Measurements from ENCODE around the gene TOX4.

Gene TOX4

DNA sequence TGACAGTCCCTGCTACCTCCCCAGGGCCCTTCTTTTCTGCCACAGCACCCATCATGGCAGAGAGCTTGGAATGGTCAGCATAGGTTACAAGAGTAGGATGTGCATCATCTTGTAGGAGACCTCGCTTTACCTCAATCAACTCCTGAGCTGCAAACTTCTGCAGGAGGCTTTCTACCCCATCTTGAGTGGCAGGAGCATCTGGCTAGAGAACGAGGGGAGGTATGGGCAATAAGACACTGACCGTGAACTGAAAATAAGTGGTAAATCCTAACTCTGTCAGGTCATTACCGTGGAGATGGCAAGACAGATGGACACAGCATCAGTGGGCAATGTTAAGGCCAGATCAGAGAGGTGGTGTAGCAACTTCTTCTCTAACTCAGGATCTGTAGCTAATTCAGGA lies 26.4 kb downstream of the TOX4 start:
- TF ChIP-seq, protein P1, sequence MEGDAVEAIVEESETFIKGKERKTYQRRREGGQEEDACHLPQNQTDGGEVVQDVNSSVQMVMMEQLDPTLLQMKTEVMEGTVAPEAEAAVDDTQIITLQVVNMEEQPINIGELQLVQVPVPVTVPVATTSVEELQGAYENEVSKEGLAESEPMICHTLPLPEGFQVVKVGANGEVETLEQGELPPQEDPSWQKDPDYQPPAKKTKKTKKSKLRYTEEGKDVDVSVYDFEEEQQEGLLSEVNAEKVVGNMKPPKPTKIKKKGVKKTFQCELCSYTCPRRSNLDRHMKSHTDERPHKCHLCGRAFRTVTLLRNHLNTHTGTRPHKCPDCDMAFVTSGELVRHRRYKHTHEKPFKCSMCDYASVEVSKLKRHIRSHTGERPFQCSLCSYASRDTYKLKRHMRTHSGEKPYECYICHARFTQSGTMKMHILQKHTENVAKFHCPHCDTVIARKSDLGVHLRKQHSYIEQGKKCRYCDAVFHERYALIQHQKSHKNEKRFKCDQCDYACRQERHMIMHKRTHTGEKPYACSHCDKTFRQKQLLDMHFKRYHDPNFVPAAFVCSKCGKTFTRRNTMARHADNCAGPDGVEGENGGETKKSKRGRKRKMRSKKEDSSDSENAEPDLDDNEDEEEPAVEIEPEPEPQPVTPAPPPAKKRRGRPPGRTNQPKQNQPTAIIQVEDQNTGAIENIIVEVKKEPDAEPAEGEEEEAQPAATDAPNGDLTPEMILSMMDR (IDR thresholded peaks at IDR 0.05; ENCODE audit: insufficient read depth, missing control alignments) = no peak
- FAIRE-seq (no peak), DNase-seq (ENCODE audit: insufficient read length, low spot score) (no peak)

DNA sequence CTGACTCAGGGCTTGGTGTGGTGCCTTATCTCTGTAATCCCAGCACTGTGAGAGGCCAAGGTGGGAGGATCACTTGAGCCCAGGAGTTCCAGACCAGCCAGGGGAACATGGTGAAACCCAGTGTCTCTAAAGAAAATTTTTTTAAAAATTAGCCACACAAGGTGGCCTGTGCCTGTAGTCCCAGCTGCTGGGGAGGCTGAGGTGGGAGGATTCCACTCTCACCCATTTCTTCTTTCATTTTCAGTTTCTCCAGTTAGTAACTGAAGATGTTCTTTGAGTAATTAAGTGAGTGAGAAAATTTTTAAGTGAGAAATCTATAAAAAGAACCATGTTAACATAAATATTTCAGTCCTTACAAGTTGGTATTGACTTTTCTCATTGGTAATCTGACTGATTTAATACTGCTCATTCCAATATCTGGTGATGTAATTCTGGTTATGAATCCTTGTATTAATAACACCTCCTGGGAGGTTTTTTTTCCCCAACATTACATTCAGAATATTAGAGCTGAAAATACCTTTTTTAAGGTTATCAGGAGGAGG lies 28.1 kb downstream of the TOX4 start:
- FAIRE-seq = no peak
- TF ChIP-seq, protein P1 (IDR thresholded peaks at IDR 0.05; ENCODE audit: insufficient read depth, missing control alignments) = no peak
- no peak for DNase-seq (ENCODE audit: insufficient read length, low spot score)

DNA sequence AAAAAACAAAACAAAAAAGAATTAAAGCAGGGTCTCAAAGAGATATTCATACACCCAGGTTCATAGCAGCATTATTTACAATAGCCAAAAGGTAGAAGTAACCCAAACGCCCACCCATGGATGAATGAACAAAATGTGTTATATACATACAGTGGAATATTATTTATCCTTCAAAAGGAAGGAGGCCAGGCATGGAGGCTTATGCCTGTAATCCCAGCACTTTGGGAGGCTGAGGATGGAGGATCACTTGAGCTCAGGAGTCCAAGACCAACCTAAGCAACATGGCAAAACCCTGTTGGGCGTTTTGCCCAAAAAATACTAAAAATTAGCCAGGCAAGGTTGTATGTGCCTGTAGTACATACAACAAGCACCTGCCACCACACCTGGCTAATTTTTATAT lies 29.6 kb downstream of the TOX4 start:
- TF ChIP-seq, protein P1 (IDR thresholded peaks at IDR 0.05; ENCODE audit: insufficient read depth, missing control alignments) = no peak
- FAIRE-seq = no peak
- no peak for DNase-seq (ENCODE audit: insufficient read length, low spot score)

DNA sequence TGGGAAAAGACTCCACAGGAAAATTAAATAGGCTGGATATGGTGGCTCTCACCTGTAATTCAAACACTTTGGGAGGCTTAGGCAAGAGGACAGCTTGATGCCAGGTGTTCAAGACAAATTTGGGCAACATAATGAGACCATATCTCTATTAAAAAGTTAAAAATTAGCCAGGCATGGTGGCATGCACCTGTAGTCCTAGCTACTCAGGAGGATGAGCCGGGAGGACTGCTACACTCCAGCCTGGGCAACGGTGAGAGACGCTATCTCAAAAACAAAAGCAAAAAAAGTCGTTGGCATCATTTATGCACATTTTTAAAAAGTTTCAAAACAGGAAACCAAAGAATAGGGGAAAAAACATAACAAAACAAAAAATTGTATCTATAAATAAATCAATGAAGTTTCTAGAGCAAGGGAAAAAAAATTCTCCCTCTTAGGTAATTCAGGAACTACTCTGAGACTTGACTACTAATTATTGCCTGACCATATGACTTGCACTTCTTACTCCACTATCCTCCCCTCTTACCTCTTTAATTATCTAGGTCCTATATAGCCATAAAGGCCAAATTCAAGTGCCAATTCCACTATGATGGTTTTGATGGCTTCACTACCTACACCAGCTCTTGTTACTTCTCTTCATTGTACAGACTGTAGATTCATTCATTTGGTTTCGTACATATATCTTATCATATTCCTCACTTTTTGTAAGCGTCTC lies 32.6 kb downstream of the TOX4 start:
- TF ChIP-seq, protein P1 (IDR thresholded peaks at IDR 0.05; ENCODE audit: insufficient read depth, missing control alignments) = no peak
- FAIRE-seq = no peak
- DNase-seq (ENCODE audit: insufficient read length, low spot score) = no peak

DNA sequence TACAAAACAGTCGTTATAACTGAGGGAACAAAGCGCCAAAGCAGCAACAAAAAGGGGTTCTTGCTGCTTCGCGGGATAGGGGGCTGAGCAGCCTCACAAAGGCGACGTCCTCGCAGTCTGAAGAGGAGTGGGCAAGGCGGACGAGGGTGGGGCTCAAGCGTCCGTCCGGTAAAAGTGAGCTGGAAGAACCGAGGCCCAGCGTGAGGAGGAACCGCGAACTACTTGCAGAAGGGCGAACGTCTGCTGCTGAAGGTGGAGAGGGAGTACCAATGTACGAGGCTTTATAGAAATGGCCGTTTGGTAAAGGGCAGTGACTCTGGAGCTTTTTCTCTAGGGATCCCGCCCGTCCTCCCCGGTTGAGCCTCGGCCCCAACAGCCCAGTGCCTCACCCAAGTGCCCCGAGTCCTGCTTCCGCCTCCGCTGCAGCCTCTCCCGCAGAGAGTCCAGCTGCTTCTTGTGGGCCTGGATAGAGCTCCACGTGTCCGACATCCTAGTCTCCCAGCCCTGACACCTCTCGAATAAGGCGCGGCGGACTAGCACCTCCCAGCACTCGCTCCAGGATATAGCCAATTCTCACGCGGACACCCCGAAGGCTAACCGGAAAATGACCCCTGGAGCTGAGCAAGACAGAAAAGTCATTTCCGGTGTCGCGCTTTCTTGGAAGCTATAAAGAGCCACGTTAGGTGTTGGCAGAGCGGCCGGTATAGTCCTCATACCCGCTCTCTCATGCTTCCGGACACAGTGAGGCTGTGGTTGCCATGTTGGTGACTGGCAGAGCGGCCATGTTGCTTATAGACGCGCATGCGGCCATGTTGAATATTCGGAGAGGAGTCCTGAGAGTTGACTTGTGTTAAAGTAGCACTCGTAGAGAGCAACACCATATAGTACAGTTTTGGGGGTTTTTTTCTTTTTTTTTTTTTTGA lies 34.0 kb downstream of the TOX4 start, which contains the start of gene METTL3:
Gene METTL3 (minus strand): TSS at position 606 of the 923 bp plus-strand sequence. CDS start 117 bp downstream, at position 489.
- FAIRE-seq = no peak
- peak; percentile 71 for DNase-seq (ENCODE audit: insufficient read length, low spot score)
- TF ChIP-seq, protein P1 (IDR thresholded peaks at IDR 0.05; ENCODE audit: insufficient read depth, missing control alignments) = no peak

DNA sequence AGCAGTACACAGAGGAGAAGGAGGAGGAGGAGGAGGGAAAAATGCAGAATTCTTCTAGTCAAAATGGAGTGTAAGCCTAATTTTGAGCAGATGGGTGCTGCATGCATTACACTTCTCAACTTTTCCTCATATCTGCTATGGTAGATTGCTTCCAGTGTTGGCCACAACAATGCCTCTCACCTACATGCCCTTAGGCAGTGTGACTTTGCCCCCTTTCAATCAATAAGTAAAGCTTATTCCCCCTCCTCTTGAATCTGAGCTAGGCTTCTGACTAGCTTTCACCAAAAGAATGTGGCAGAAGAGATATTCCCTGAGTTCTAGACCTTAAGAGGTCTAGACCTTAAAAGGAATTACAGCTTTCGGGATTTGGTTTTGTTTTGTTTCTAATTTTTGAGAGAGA lies 37.3 kb downstream of the TOX4 start:
- TF ChIP-seq, protein P1 (IDR thresholded peaks at IDR 0.05; ENCODE audit: insufficient read depth, missing control alignments) = no peak
- DNase-seq (ENCODE audit: insufficient read length, low spot score) (no peak), FAIRE-seq (no peak)

All from D721Med (cell line).